ENCODE measurements around the gene MYRIP. TPM values are rescaled to one million over a fixed set of nuclear protein-coding genes. Genes with fewer than 3 reads are reported as not detected.

Gene MYRIP
- total RNA-seq, 2 donors from 2014 or later: not detected

DNA sequence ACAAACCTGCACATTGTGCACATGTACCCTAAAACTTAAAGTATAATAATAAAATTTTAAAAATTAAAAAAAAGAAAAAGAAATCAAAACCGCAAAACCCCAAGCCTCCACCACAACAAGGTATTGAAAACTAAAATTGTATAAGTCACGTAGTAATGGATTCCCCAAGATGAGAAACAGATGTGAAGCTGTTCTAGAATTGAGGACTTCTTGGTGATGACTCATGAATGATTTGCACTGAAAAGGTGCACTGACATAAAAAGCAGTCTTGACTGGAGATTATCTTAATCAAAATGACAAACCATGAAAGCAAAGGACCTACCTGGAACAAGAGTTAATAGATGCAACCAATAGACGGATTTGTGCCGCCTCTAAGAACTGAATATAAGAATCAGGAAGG is 225.8 kb downstream of the MYRIP start:
- no peak for ATAC-seq (replicated peaks)
- Mint-ChIP-seq H3K36me3 (ENCODE audit: low read depth) (no peaks in the 10 kb centered on the region), H3K9me3 (no peaks in the 10 kb centered on the region), H3K27ac (no peak overlapping the region), H3K4me3 (no peak overlapping the region), H3K4me1 (no peaks in the 10 kb centered on the region), H3K27me3 (peaks cover 5% of the 10 kb centered on the region)

DNA sequence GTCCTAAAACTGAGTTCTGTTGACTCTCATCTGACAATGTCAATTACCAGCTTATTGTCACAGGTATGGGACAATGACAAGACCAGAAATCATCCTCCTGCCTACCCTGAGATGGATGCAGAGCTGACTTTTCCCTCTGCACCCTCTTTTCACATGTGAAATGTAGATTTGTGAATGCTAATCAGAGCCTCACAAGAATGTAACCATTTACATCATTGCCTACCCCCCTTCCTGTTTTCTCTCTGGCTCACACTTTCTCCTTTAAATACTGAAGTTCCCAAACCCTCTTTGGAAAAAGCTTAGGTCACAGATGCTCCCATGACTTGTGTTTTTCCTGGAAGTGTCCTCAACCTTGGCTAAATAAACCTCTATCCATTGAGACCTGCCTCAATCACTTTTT is 228.2 kb downstream of the MYRIP start:
- Mint-ChIP-seq H3K4me1 (no peaks in the 10 kb centered on the region), H3K4me3 (no peak overlapping the region), H3K27me3 (no peaks in the 10 kb centered on the region), H3K9me3 (no peaks in the 10 kb centered on the region), H3K27ac (no peak overlapping the region), H3K36me3 (ENCODE audit: low read depth) (no peaks in the 10 kb centered on the region)
- no peak for ATAC-seq (replicated peaks)

DNA sequence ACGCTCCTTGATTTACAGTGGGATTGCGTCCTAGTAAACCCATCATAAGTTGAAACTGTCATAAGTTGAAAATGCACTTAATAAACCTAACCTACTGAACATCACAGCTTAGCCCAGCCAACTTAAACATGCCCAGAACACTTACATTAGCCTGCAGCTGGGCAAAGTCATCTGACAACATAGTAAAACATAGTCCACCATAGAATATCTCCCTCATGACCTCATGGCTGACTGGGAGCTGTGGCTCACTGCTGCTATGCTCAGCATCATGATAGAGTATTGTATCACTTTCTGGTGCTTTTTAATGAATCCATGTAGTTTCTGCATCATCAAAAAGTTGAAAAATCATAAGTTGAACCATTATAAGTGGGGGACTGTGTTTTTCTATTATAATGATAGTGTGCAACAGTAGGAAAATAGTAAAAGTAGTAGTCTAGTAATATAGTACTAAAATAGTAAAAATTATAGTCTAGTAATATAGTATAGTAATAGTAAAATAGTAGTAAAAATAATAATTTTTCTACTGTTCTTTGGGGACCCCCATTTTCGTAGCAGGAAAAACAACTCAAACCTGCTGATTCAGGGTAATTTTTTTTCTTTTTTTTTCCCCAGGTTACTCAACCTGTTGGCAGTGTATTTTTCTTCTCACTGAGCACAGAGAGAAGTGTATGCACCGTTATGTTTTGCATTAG is 233.5 kb downstream of the MYRIP start:
- Mint-ChIP-seq H3K4me1 (no peaks in the 10 kb centered on the region), H3K27me3 (no peaks in the 10 kb centered on the region), H3K36me3 (ENCODE audit: low read depth) (no peaks in the 10 kb centered on the region), H3K27ac (no peak overlapping the region), H3K9me3 (no peaks in the 10 kb centered on the region), H3K4me3 (no peak overlapping the region)
- no peak for ATAC-seq (replicated peaks)

DNA sequence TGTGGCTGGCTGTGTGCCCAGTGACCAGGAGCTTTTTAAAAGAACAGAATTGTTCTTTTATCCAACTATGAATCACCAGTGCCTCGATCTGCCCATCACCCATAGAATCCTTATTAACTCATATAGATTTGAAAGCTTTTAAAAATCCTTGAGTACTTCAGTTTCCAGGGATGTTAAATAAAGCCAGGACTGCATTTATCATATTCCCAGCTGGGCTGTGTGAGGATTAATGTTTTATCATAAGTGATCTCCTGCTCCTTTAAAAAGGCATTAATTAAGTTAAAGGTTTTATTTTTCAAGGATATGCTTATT is 234.0 kb downstream of the MYRIP start:
- no peaks in the 10 kb centered on the region for H3K27me3 Mint-ChIP-seq
- no peak for ATAC-seq (replicated peaks)
- no peak overlapping the region for H3K4me3 Mint-ChIP-seq
- no peak overlapping the region for H3K27ac Mint-ChIP-seq
- H3K36me3 Mint-ChIP-seq (ENCODE audit: low read depth): no peaks in the 10 kb centered on the region
- no peaks in the 10 kb centered on the region for H3K4me1 Mint-ChIP-seq
- no peaks in the 10 kb centered on the region for H3K9me3 Mint-ChIP-seq

DNA sequence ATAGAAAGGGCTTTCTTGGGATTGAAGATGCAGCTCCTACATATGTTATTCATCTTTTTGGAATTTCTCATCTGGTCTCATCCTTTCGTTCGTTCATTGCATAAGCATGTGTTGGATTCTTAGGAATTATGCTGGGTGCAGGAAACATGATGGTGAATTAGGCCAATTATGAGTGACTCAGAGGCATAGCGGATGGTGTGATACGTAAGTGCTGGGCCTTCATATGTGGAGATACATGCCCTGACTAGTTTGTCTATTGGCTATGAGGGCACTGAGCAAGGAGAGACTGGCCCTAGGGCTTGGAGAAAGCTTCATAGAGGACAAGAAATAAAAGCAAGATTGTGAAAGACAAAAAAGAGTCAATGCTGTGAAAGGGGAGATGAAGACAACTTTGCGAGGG is 235.1 kb downstream of the MYRIP start:
- H3K4me3 Mint-ChIP-seq: no peak overlapping the region
- H3K9me3 Mint-ChIP-seq: no peaks in the 10 kb centered on the region
- H3K4me1 Mint-ChIP-seq: no peaks in the 10 kb centered on the region
- no peaks in the 10 kb centered on the region for H3K36me3 Mint-ChIP-seq (ENCODE audit: low read depth)
- no peaks in the 10 kb centered on the region for H3K27me3 Mint-ChIP-seq
- ATAC-seq (replicated peaks): no peak
- H3K27ac Mint-ChIP-seq: no peak overlapping the region

DNA sequence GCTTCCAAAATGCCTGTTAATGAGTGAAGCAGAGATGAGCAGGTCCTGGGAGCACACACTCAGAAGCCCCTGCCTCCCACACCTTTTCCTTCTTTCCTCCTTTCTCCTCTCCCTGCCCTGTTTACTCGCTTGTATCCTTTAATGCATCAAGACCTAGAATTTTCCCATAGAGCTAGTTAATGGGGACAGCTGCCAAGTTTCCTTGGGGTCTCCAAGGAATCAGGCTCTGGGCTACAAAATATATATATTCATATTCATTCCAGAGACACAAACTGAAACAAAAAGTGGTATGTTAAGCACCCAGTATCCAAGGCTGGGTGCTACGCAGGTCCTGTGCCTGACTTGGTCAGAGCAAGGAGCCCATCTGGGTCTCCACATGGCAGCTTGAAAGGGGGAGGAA is 235.6 kb downstream of the MYRIP start:
- Mint-ChIP-seq H3K36me3 (ENCODE audit: low read depth) (no peaks in the 10 kb centered on the region), H3K4me3 (no peak overlapping the region), H3K27ac (no peak overlapping the region), H3K4me1 (no peaks in the 10 kb centered on the region), H3K9me3 (no peaks in the 10 kb centered on the region), H3K27me3 (no peaks in the 10 kb centered on the region)
- no peak for ATAC-seq (replicated peaks)

DNA sequence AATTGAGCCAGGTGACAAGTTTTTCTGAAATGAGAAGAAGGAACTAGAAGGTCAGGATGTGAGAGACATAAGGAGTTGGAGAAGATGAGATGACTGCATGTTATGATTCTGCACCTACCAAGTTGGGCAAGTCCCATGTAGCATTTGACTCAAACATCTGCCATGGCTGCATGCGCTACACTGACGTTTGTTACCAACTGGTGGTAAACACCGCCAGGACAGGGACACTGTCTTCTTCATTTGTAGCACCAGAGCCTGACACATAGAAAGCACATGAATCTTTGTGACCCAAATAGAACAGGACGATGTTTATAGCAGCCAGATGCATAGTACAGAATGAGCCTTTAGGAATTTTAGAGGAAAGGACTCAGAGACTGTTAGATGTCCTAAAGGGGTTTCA is 236.7 kb downstream of the MYRIP start:
- Mint-ChIP-seq H3K4me3 (no peak overlapping the region), H3K36me3 (ENCODE audit: low read depth) (no peaks in the 10 kb centered on the region), H3K27me3 (no peaks in the 10 kb centered on the region), H3K4me1 (no peaks in the 10 kb centered on the region), H3K27ac (no peak overlapping the region), H3K9me3 (no peaks in the 10 kb centered on the region)
- ATAC-seq (replicated peaks): no peak

DNA sequence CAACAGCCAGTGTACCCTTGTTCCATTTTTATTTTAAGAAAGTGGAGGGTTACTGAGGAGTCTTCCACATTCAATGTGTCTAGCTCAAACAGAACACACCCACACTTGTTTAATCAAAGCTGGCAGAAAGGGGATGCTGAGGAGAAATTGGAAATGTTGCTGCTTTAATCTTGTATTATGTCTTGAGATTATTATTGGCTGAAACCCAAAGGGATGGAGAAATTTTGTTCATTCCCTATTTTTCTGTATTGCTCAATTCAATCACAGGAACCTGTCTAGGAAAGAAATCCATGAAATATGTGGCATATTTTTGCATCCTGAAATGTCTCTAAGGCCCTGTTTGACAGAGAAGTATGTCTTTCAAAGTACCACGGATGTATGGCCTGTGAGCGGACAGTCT is 238.0 kb downstream of the MYRIP start:
- no peak overlapping the region for H3K27ac Mint-ChIP-seq
- no peaks in the 10 kb centered on the region for H3K9me3 Mint-ChIP-seq
- no peak for ATAC-seq (replicated peaks)
- H3K4me3 Mint-ChIP-seq: no peak overlapping the region
- no peaks in the 10 kb centered on the region for H3K27me3 Mint-ChIP-seq
- no peaks in the 10 kb centered on the region for H3K4me1 Mint-ChIP-seq
- H3K36me3 Mint-ChIP-seq (ENCODE audit: low read depth): no peaks in the 10 kb centered on the region

DNA sequence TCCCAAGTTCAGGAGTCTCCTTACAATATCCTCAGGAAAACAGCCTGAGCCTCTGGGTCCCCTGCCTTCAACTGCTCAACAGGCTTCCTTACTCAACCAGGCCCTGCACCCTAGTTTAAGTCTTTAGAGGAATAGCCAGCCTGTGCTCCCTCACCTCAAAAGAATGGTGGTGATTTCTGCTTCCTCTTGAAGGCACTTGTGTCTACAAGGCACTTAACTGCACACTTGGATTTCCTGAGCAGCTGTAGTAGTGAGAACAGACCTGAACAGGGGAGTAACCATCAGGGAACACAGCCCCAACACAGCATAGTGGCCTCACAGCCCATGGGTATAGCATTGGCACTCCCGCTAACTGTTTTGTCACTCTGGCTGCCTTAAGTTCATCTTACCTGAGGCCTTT is 244.3 kb downstream of the MYRIP start:
- ATAC-seq (replicated peaks): no peak
- Mint-ChIP-seq H3K27ac (no peak overlapping the region), H3K4me1 (no peaks in the 10 kb centered on the region), H3K9me3 (no peaks in the 10 kb centered on the region), H3K27me3 (peaks cover 3% of the 10 kb centered on the region), H3K4me3 (no peak overlapping the region), H3K36me3 (ENCODE audit: low read depth) (no peaks in the 10 kb centered on the region)

DNA sequence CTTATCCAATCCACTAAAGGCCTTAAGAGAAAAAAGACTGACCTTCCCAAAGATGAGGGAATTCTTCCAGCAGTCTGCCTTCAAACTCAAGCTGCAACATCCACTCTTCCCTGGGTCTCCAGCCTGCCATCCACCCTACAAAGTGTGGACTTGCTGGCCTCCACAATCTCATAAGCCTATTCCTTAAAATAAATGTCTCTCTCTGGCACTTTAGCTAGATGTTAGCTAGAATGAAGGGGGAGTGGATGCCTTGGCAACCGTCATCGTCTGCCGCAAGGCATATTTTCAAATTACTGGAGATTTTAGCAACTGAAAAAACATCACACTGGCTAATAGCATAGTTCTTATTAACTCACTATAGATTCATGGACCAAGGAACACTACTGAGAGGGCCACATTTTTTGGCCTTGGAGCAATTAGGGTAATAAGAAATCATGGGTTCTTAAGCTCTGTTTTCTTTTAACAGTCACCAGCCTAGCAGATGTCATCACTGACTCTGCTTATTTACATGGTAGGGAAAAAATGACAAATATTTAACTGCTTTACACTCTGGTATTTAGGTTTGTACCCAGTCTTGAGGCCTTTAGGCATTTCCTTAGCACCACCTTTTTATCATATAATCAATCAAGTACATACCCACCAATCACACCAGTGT is 245.3 kb downstream of the MYRIP start:
- Mint-ChIP-seq H3K4me3 (no peak overlapping the region), H3K9me3 (no peaks in the 10 kb centered on the region), H3K36me3 (ENCODE audit: low read depth) (no peaks in the 10 kb centered on the region), H3K4me1 (no peaks in the 10 kb centered on the region), H3K27me3 (peaks cover 3% of the 10 kb centered on the region), H3K27ac (no peak overlapping the region)
- no peak for ATAC-seq (replicated peaks)

DNA sequence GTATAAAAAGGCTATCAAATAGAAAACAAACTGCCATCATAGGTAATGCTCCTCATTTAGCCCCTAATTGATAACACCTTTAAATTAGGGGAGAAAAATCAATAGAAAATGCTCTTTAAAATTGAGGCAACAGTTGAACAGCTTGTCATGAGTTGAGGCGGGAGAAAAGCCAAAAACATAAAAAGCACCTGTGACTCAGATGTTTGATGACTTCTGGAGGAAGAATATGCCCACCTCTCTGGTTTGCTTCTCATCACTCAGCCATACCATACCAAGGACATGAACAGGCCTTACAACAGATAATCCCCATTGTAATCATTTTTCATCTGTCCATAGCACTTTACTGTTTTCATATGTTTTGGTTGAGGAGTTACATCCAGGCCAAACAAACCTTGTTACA is 246.0 kb downstream of the MYRIP start:
- no peaks in the 10 kb centered on the region for H3K4me1 Mint-ChIP-seq
- H3K27ac Mint-ChIP-seq: no peak overlapping the region
- H3K4me3 Mint-ChIP-seq: no peak overlapping the region
- peaks cover 3% of the 10 kb centered on the region for H3K27me3 Mint-ChIP-seq
- no peak for ATAC-seq (replicated peaks)
- H3K36me3 Mint-ChIP-seq (ENCODE audit: low read depth): no peaks in the 10 kb centered on the region
- H3K9me3 Mint-ChIP-seq: no peaks in the 10 kb centered on the region

DNA sequence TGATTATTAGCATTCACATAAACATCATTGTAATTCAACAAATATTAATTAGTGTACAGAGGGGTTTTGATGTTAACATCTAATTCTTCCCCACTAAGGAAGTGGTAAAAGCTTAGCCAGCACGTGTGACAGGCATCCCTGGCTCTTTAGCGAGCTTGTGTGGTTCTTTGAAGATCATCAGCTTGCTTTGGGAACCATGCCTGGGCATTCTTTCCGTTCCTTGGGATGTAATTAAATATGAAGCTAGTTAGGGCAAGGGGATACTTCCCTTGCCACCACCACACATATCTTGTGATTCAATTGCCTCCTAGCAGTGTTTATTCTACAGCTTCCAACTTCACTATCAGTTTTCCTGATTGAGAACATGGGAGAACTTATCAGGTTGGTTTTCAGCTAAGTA is 246.5 kb downstream of the MYRIP start:
- no peaks in the 10 kb centered on the region for H3K9me3 Mint-ChIP-seq
- H3K27me3 Mint-ChIP-seq: peaks cover 3% of the 10 kb centered on the region
- no peak overlapping the region for H3K4me3 Mint-ChIP-seq
- no peaks in the 10 kb centered on the region for H3K36me3 Mint-ChIP-seq (ENCODE audit: low read depth)
- no peaks in the 10 kb centered on the region for H3K4me1 Mint-ChIP-seq
- no peak for ATAC-seq (replicated peaks)
- H3K27ac Mint-ChIP-seq: no peak overlapping the region

DNA sequence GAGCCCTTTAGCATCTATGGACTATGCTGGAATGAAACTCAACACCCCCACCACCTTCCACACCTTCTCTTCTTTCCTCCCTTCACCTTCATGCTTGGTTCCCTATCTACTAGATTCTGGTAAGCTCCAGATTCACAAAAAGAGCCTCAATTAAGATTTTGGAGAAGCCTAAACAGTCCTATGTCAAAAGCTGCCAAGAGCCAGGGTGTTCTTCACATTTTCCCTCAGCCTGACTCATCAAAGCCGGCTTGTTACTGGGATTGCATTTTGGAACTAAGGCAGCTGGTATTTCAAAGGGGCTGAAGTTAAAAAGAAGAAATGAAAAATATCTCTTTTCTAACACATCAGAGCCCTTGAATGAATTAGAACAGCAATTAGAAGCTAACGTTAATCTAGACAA is 247.7 kb downstream of the MYRIP start:
- H3K36me3 Mint-ChIP-seq (ENCODE audit: low read depth): no peaks in the 10 kb centered on the region
- ATAC-seq (replicated peaks): no peak
- H3K27ac Mint-ChIP-seq: no peak overlapping the region
- H3K4me3 Mint-ChIP-seq: no peak overlapping the region
- peaks cover 4% of the 10 kb centered on the region for H3K9me3 Mint-ChIP-seq
- H3K4me1 Mint-ChIP-seq: no peaks in the 10 kb centered on the region
- peaks cover 7% of the 10 kb centered on the region for H3K27me3 Mint-ChIP-seq

DNA sequence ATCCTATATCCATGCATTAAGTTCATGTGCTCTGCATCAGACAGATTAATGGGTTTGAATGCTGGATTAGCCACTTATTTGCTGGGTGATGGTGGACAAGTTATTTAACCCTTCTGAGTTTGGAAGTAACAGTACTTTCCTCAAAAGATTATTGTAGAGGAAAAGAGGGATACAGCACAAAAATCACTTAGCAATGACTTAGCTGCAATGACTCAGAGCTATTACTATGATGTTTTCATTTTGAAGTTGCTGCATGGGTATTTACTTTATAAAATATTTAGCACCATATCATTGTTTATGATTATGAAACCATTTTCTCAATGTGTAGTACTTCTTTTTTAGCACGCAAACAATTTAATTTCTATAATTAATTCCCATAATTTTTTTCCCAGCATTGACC is 248.4 kb downstream of the MYRIP start:
- no peak for ATAC-seq (replicated peaks)
- Mint-ChIP-seq H3K27me3 (peaks cover 10% of the 10 kb centered on the region), H3K4me3 (no peak overlapping the region), H3K4me1 (no peaks in the 10 kb centered on the region), H3K9me3 (peaks cover 4% of the 10 kb centered on the region), H3K27ac (no peak overlapping the region), H3K36me3 (ENCODE audit: low read depth) (no peaks in the 10 kb centered on the region)

DNA sequence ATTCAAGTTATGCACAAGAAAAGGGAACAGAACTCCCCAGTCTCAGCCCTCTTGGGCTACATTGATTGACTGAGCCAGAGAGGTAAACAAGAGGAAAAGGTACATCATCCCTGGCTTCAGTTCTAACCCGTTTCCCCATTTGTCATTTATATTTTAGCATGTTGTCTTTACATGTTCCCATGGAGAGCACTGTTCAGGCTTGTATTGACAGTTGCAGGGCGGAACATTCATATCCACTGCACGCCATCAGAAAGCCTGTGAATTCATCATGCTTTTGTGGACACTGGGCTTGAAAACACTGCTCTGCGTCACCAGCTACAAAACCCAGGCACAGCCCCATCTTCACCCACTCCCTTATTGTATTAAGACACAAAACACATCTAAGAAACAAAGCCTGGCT is 259.2 kb downstream of the MYRIP start:
- no peaks in the 10 kb centered on the region for H3K9me3 Mint-ChIP-seq
- ATAC-seq (replicated peaks): no peak
- H3K27ac Mint-ChIP-seq: no peak overlapping the region
- H3K36me3 Mint-ChIP-seq (ENCODE audit: low read depth): no peaks in the 10 kb centered on the region
- no peak overlapping the region for H3K4me3 Mint-ChIP-seq
- H3K27me3 Mint-ChIP-seq: peaks cover 12% of the 10 kb centered on the region
- no peaks in the 10 kb centered on the region for H3K4me1 Mint-ChIP-seq

DNA sequence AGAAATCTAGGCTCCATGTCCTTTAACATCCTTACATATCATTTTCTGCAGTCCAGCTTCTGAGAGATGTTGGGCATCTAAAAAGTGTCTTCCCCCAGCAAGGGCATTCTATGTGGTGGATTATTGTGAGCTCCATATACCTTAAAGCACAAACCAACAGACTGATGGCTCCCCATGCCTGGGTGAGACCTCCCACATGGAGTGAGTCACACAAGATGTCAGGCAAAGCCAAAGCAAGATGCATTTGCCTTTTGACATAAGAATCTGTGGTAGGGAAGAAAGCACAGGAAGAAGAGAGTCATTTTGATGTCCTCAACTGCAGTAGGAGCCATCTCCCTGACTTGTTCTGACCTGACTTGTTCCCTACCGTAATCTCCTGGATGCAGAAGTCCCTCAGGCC is 261.4 kb downstream of the MYRIP start:
- no peaks in the 10 kb centered on the region for H3K36me3 Mint-ChIP-seq (ENCODE audit: low read depth)
- H3K27ac Mint-ChIP-seq: no peak overlapping the region
- H3K4me3 Mint-ChIP-seq: no peak overlapping the region
- H3K4me1 Mint-ChIP-seq: no peaks in the 10 kb centered on the region
- no peaks in the 10 kb centered on the region for H3K9me3 Mint-ChIP-seq
- peaks cover 12% of the 10 kb centered on the region for H3K27me3 Mint-ChIP-seq
- ATAC-seq (replicated peaks): no peak

All from activated T-helper 17 cell treated with anti-CD3 and anti-CD28 coated beads, Interleukin-2, amount 50 U/mL, for 72 hours (primary cell).